Cerebellar nuclear complex (tissue), 1 donor: Measurements from ENCODE around the gene L3MBTL3.
"Not testable (repeated sequence)": the region's sequence is repeated elsewhere in the genome, so short reads cannot be mapped to it uniquely, and the experiment has no call there.

Experiments
- DNase-seq, 2 experiments: peaks; one replicate each; lab custom pipeline; 2025; lab: John Stamatoyannopoulos, UW

Gene L3MBTL3

DNA sequence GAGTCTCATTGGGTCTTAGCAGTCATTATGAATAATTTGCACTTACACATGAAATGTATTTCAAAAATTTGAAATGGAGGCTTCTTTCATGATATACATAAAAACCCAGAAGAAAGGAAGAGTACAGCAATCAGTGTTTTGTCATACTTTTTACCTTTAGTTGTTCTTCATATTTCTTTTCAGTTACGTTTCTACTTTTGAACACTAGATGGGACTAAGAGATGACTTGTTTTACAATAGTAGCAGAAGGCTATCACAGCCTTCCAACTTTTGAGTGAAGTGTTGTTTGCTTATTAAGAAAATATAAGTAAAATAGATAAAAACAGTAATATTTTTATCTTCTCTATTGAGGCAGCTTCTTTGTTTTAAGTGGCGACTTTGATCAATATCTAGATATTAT lies 58.1 kb downstream of the L3MBTL3 start:
- no peak for DNase-seq

DNA sequence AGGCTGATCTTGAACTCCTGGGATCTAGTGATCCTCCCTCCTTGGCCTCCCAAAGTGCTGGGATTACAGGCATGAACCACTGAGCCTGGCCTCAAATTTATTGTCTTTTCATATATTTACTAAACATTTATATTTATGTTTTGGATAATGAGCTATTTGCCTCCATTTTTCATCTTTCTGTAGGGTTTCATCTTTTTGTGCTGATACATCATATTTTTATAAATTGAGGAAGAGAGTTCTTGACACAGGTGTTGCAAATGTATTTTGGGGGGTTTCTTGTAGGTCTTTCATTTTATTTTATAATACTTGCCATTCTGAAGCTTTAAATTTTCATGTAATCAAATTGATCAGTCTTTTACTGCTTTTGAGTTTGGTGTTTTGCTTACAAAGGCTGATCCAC lies 72.4 kb downstream of the L3MBTL3 start:
- no peak for DNase-seq

DNA sequence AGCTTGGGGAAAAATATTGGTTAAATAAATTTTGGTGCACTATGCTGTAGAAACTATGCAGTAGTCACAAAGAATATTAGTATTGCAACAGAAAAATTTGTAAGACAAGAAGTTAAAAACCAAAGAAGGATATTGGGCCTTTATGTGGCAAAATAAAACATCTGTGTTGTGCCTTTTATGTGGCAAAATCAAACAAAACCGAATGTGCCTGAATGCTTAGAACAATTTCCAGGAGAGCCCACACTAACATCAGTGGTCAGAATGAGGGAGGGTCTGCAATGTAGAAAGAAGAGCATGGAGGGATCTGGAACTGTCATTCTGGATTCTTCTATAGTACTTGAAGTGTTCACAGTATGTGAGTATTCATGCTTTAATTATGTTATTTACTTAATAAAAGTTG lies 75.2 kb downstream of the L3MBTL3 start:
- no peak for DNase-seq

DNA sequence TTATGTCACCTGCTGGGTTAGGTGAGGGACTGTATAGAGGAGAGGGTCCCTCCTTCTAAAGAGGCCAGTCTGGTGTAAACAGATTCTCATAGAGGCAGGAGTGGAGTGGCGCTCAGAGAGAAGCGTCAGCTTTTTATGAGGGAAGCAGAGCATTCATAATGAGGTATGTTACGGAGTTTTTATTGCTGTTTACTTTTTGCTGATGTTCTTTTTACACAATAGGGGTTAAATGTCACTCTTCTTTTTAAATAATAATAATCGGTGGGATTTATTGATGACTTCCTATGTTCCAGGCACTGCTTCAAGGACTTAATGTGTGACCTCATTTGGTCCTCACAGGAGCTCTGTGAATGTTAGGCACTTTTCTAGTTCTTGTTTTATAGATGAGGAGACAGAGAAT lies 79.9 kb downstream of the L3MBTL3 start:
- DNase-seq, result no peak

DNA sequence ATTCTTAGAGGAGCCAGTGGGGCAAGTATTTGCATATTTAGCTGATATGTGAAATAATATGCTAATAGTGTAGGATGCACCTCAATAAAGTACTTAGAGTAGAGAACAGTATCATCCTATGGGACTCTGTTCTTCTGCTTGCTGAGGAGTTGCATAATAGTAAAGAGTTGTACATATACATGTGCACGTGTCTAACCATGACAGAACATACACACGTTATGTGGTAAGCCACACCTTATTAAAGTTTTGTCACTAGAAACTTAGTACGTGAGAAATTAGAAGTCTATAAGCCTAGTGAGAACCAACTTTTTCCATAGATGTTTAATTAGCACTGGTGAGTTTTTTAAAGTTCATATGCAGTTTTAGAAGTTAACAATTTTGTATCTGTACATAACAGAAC lies 80.7 kb downstream of the L3MBTL3 start:
- DNase-seq, result no peak

DNA sequence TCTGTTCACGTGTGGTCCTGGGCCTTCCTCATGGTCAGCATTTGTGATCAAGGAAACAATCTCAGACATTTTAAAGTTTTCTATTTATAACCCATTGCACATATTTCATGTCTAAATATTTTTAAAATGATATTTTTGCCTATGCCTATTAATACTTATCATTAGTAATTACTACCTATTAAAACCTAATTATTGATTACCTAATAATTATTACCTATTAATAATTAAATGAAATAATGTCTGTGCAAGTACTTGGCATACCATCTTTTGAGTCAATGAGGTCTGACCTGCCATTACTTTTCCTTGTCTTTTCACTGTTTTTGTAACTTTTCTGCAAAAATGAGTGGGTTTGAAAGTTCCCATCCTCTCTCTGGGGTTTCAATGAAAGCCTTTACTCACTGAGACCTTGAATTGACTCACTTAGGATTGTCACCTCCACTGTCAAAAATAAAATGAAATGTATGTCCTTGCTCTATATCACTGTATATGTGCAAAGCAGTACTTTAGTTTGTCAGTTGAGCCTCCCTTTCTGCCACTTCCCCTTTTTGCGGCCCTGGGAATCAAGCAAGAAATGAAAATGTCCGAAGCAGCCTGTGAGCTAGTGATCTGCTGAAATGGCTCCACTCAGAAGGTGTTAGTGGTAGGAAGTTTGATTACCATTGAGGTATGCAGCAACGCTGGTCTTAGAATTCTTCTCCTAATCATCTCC lies 87.8 kb downstream of the L3MBTL3 start:
- no peak for DNase-seq

DNA sequence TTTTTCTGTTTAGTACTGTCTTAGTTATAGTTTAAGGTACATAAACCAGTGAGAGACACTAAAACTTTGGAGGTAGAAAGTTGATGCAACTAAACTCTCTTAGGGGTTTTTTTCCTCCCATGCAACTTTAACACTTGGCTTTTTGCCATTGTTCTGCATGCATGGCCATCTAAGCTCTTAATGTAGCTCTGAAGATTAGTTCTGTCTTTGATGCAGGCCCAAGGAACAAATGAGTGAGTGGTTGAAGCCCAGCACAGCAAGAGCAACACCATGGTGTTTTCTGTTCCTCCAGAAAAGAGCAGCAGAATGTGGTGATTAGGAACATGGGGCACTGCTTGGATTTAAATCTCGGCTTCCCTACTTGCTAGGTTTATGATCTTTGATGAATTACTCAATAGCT lies 89.3 kb downstream of the L3MBTL3 start:
- no peak for DNase-seq

DNA sequence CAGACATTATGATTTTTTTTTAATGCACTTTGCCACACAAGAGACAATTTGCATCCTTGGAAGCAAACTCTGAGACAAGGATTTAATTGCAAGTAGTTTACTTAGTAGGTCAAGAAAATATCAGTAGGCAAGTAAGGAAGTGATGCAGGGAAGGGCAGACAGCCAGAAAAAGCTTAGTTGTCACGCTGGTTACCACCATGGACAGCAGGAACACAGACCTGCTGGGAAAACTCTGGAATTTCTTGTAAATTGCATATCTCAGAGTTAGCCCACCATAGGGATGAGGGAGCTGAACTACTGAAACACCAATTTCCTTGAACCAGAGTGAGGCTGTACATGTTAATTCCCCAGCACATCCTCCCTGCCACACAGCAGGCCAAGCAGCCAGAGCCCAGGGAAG lies 92.7 kb downstream of the L3MBTL3 start:
- no peak for DNase-seq

DNA sequence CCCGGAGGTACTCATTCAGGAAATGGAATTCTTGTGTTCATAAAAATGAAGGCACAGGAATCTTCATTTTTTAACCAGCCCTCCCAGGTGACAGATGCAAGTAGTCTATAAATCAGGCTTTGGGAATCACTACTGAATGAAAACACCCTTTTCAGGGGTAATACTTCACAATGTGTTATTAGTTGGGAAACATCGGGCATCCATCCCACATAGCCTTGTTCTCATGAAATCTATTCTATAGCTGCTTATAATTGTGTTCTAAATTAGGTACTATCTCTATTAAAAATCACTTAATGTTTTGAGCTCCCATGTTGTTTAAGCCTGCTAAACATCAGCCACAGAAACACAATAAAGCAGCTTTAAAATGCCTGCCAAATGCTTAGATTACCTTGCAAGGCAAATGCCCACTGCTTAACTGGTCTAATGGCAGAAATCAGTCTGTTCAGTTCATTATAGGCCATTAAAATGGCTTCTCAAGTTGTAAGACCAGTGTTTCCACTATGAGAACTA lies 94.9 kb downstream of the L3MBTL3 start:
- no peak for DNase-seq

DNA sequence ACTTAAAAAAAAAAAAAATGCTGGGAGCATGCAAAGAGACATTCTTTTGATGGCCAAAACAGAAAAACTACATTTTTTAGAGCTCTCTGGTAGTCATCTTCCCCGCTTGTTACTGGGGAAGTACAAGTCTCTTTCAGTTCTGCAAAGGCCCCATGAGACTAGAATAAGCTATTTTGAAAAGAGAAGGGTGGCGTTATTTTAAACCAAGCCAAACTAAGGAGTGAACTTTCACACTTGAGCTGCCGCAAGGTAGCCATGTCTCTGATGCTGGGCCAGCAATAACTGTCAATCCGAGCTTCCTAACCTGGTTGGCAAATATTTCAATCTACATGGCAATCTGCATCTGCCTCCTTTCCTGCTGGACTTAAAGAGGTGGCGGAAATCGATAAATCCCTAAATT lies 96.7 kb downstream of the L3MBTL3 start:
- no peak for DNase-seq

DNA sequence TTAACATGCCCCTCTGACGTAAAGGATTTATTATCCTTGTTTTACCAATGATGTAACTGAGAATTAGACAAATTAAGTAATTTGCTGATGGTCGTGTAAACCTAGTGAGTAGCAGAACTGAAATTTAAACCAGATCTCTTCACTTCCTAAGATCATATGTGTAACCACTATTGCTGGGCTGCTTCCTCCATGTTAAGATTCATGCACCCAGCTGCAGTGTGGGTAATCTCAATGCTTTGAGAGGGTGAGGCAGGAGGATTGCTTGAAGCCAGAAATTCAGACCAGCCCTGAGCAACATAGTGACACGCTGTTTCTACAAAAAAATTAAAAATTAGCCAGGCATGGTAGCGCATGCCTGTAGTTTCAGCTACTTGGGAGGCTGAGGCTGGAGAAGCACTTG lies 97.9 kb downstream of the L3MBTL3 start:
- DNase-seq, result no peak

DNA sequence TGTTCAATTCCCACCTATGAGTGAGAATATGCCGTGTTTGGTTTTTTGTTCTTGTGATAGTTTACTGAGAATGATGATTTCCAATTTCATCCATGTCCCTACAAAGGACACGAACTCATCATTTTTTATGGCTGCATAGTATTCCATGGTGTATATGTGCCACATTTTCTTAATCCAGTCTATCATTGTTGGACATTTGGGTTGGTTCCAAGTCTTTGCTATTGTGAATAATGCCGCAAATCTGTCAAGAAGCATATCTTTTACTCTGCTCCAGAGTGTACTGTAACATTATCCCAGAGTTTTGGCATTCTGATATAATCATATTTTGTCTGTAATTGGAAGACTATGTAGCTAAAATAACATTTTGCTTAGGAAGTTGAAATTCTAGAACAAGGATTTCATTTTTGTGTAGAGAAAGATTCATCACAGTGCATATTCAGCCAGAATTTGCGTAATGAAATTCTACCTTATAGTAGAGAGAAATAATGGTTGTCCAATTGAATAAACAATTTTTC lies 98.9 kb downstream of the L3MBTL3 start:
- not testable (repeated sequence) for DNase-seq

DNA sequence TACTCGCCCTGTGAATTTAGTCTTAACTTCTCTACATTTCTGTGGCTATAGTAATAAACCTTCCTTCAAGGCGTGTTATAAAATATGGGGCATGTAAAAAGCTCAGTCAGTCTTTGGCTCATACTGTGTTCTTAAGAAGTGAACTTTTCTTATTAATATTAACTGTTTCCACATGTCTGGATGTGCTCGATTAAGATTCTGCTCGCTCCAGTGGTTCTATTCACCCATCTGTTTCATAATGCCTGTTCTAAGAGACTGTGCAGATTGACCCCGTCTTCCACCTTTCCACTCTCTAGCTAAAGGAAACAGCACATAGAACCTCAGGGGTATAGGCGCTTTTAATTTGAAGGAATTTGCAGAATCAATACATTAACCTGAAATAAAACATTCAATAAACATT lies 99.9 kb downstream of the L3MBTL3 start:
- DNase-seq, result no peak

DNA sequence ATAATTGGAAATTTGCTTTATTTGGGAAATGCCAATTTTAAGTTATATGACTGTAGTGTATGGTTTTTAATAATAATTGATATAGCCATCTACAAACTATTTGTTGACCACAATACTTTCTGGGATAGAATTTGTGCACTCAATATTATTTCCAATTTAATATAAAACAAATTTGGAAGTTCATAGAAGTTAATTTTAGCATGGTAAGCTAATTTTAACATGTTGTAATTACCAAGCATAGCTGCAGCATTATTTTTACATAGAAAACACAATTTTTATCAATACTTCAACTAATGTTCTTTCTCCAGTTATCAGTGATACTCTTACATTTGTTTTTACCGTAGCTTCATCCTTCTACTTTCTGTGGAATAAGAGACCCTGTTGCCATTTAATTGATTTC lies 100.8 kb downstream of the L3MBTL3 start:
- no peak for DNase-seq

DNA sequence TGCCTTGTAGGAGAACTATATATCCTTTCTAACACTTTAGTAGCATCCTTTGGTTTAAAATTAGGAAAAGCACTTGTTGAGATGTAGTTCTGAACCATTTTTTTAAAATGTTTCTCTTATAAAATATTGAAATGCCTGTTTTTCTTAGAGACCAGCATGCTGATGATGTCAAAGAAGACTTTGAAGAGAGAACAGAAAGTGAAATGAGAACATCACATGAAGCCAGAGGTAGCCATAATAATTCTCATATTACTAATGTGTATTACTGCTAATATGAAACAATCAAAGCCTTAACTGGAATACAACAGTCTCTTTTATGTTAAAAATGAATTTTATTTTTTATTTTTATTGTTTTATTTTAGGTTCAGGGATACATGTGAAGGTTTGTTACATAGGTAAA lies 102.3 kb downstream of the L3MBTL3 start:
- no peak for DNase-seq

DNA sequence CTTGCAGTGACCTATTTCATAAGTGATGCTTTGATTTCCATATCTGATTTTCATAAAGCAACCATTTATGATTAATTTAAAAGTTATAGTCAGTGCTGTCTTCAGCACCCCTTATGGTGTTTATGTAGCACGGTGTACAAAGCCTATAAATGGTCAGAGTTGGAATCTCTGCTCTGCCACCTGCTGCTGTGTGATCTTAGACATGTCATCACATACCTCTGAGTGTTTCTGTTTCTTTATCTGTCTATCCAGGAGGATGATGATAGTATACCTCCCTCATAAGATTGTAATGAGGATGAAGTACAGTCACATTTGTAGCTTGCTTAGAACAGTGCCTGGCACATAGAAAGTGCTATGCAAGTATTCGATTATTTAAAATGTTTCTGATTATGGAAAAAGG lies 103.9 kb downstream of the L3MBTL3 start:
- DNase-seq, result no peak

DNA sequence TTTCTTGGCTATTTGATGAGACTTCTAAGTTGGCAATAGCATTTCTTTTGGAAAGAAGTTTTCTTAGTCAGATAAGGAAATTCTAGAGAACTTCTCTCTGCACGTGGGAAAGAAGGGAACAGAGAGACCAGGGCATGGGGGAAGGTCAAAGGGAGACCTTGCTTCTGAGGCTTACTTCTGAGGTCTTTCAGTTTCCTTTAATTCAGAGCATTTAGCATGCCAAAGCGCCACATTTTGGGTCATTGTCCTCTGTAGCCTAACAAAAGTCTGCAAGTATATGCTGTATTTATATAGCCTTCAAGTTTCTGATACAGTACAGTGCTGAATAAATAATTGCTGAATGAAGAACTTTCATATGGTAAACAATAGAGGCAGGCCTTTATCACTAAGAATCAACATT lies 108.8 kb downstream of the L3MBTL3 start:
- no peak for DNase-seq

DNA sequence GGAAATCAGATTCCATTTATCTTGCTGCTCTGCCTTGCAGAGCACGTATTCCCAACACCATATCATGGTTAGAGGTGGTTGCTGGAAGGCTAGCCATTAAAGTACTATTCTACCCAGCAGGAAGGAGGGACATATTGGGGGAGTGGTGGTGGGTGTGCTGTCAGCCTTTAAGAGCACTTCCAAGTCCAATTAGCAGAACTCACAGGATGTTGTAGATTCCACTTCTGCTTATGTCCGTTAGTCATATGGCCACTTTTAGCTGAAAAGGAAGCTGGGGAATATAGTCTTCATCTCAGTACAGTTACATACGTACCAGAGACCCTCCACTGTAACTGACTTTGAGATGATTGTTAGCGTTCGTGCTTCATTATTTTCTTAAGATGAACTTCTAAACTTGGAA lies 109.9 kb downstream of the L3MBTL3 start:
- no peak for DNase-seq

DNA sequence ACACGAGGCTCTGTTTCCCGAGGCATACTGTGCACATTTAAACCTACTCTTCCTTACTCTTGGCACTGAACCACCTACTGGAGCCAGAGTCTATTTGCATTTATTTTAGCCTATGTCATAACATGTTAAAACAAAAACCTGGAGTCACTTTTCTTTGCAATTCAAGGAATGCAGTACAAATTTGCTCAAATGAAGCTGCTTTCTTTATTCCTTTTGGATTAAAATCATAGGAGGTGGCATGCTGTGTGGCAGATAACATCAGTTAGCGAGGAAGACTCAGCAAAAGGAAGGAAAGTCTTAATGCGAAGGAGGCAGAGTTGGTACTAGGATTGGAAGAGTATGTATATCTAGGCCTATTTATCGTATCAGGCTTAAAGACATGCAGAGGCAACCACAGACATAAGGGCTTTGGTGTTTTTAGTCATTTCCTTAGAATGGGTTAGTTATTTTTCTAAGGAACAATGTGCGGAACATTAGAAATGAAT lies 111.4 kb downstream of the L3MBTL3 start:
- DNase-seq, result no peak

DNA sequence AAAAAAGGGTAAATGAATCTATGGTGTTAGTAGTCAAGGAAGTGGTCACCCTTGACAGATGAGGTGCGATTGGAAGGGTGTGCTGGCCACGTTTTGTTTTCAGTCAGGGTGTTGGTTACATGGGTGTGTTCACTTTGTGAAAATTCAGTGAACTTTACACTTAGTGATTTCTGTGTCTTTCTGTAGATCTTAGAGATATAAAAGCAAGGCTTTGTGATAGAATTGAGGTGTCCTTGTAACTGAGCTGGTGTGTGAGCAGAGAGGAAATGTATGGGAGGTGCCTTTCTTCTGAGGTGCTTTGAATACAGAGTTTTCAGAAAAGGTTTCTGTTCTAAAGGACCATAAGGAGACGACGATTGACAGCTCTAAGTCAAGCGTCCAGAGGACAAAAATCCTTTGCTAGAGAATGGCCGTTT lies 113.9 kb downstream of the L3MBTL3 start:
- DNase-seq, result no peak

DNA sequence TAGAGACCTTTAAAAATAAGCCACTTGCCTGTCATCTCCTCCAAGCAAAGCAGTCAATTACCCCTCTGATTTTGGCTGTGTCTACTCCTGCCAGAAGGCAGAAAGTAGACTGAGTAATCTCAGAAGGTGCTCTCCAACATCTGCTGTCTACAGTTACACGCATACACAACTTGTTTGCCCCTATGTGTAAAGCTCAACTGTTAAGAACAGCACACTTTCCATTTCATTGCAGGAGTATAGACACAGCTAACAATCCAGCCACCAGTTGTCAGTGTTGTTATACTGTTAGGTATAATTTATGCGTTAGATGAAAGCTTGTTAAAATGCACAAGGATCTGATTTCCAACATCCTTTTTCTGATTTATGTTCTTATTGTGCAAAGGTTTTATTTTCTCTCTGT lies 116.2 kb downstream of the L3MBTL3 start:
- no peak for DNase-seq

DNA sequence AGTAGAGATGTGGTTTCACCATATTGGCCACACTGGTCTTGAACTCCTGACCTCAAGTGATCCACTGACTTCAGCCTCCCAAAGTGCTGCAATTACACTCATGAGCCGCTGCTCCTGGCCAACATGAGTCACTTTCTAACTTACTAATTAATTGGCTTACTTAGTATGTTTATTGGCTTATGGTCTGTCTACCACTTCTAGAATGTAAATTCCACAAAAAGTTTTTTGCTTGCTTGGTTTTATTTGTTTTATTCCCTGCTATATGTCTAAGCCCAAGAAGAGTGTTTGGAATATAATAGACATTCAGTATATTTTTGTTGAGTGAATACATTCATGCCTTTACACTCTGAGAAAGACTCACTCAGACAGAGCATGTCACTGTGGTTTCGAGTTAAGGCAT lies 118.4 kb downstream of the L3MBTL3 start:
- no peak for DNase-seq

DNA sequence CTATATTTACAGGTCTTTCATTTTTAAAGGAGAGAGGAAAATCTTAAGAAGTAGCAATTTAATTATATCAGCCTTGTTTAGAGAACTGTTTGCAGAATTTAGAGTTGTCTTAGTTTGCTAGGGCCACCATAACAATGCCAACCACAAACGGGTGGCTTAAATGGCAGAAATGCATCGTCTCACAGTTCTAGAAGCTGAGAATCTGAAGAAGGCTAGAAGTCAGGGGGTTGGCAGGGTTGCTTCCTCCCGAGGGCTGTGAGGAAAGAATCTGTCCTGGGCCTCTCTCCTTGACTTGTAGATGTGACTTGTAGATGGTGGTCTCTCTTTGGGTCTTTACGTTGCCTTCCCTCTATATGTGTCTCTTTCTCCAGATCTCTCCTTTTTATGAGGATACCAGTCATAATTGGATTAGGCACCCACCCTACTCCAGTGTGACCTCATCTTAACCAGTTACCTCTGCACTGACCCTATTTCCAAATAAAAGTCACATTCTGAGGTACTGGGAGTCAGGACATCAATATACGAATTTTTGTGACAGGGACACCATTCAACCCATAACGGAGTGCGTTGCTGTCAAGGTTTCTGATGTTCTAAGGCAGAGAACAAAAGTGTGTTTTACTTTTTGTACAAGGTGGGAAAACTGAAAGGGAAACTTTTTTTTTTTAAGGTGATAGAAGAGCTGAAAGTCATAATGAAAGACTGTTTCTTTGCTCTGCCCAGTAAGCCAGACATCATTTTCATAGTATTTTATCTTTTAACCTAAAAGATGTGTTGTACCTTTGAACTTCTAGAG lies 119.9 kb downstream of the L3MBTL3 start:
- no peak for DNase-seq
